HCEC 1CT (cell line): Measurements from ENCODE around the gene CLEC10A.
"Not testable (repeated sequence)": the region's sequence is repeated elsewhere in the genome, so short reads cannot be mapped to it uniquely, and the experiment has no call there.

Source experiments
- DNase-seq: peaks from one replicate; pipeline ENCODE4 v3.0.0-alpha.2; 2017

The CLEC10A gene

GRCh38 chr17:7079581-7080455 lies at the start of gene CLEC10A:
Gene CLEC10A, minus strand, starts transcription at chr17:7080251. Its CDS starts 1,439 bp downstream, at chr17:7078812.
- no peak for DNase-seq

GRCh38 chr17:7129311-7129710 lies 49.3 kb upstream of the CLEC10A start:
- DNase-seq = no peak

DNA sequence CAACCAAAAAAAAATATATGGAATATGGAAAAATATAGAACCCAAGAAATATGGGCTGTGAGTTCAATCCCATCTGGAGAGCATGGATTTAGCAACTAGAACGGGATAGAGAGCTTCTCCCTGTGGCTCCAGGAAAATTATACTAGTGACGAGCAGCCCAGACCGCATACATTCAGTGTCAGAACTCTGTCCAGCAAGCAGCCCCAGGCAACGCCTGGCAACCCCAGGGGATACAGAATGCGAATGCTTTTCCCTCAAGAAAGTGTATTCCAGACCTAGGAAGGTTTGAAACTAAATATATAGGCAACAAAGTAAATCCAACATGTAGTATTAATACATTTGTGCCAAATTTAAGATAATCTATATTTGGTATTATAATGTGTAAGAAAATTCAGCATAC lies 48.1 kb upstream of the CLEC10A start:
- no peak for DNase-seq

DNA sequence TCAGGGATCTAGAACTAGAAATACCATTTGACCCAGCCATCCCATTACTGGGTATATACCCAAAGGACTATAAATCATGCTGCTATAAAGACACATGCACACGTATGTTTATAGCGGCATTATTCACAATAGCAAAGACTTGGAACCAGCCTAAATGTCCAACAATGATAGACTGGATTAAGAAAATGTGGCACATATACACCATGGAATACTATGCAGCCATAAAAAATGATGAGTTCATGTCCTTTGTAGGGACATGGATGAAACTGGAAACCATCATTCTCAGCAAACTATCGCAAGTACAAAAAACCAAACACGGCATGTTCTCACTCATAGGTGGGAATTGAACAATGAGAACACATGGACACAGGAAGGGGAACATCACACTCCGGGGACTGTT lies 47.5 kb upstream of the CLEC10A start:
- not testable (repeated sequence) for DNase-seq

GRCh38 chr17:7126386-7126785 lies 46.3 kb upstream of the CLEC10A start:
- not testable (repeated sequence) for DNase-seq

GRCh38 chr17:7124923-7125322 lies 44.9 kb upstream of the CLEC10A start:
- no peak for DNase-seq

- DNase-seq = no peak
Measured at GRCh38 chr17:7123844-7124243, 43.8 kb upstream of the CLEC10A start.

DNA sequence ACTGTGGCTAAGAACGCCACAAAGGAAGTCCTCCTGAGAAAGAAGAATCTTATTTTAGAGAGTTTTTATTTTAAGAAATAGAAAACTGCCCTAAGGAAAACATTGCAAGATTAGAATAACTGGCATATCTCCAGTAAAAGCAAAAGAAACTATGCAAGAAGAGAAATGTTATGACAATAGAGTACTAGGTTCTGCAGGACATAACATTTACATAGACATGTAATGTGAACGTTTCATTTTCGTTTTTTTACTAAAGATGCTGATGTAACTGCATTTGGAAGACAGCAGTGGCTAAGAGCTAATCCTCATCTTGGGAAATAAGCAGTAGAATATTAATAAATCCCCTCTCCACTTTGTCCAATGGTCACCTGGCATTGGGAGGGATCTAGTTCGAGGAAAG lies 42.3 kb upstream of the CLEC10A start:
- no peak for DNase-seq

GRCh38 chr17:7120635-7121034 lies 40.6 kb upstream of the CLEC10A start:
- not testable (repeated sequence) for DNase-seq

- no peak for DNase-seq
Measured at GRCh38 chr17:7120123-7120522, 40.1 kb upstream of the CLEC10A start.

DNA sequence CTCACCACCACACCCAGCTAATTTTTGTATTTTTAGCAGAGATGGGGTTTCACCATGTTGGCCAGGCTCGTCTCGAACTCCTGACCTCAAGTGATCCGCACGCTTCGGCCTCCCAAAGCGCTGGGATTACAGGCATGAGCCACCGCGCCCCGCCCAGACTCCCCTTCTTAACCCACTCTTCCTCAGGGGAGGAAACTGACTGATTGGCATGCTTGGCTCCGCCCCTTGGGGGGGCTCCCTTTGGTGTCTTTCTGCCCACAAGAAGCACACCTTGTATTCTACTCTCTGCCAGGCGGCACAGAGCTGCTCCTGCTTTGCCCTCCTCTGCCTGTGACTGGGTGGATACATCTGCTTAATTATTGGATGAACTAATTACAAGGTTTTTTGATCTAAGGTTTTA lies 39.3 kb upstream of the CLEC10A start:
- no peak for DNase-seq

DNA sequence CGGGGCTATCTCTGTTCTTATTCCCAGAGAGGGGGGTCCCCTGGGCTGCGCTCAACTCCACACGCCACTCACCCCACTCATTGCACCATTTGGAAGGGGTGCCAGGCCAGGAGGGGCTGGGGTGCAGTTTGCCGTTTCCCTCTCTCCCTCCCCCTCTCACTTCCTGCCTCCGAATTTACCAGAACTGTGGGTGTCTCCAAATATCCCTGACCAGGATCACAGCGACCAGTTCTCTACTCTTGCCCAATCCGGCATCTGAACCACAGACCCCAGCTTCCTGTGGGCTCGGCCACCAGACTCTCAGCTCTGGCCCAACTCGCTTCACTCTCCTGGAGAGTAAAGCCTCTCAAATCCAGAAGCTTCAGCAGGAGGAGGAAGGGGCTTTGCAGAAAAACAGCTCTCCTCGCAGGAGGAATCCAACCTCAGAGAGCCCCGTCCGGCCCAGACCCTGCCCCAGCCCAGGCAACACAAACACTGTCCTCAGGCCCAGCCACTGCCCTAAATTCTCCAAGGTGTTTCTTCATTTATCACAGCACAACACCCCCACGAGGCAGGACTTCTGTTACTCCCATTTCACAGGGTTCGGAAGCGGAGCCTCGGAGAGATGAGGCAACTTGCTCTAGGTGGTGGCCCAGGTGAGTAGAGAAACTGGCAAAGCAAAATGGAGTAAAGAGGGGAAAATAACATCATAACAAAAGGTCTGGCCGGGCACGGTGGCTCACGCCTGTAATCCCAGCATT lies 35.0 kb upstream of the CLEC10A start:
- DNase-seq = no peak

DNA sequence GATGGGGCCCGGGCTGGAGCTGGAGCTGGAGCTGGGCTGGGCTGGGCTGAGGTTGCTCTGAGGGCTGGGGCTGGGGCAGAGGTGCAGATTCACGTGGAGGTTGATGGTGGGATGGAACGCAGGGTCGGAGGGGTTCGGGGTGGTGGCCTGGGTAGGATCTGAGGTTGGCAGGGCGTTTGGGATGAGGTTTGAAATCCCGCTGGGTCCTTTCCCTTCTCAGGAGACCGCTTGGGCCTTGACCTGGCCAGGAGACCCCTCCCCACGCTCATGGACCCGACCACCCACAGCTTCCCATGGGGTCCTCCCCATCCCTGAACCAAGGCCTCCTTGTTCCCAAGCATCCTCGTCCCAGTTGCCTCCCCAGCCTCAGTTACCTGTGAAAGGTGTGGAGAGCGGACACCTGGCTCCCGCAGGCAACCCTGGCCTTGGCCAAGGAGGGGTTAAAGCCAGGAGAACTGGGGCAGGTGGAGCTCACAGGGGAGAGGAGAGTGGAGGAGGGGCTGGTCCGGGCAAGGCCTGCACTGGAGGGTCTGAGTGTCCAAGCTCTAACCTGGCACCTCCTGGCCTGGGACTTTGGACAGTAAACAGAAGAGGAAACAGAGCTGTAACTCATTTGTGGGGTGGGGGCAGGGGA lies 34.3 kb upstream of the CLEC10A start, which contains the start of gene ASGR2:
ASGR2 (minus strand) TSS at position 582 of the 634 bp plus-strand sequence. CDS start 582 bp downstream, outside the sequence.
- DNase-seq = no peak

GRCh38 chr17:7113273-7114071 lies 33.4 kb upstream of the CLEC10A start:
- DNase-seq = no peak

DNA sequence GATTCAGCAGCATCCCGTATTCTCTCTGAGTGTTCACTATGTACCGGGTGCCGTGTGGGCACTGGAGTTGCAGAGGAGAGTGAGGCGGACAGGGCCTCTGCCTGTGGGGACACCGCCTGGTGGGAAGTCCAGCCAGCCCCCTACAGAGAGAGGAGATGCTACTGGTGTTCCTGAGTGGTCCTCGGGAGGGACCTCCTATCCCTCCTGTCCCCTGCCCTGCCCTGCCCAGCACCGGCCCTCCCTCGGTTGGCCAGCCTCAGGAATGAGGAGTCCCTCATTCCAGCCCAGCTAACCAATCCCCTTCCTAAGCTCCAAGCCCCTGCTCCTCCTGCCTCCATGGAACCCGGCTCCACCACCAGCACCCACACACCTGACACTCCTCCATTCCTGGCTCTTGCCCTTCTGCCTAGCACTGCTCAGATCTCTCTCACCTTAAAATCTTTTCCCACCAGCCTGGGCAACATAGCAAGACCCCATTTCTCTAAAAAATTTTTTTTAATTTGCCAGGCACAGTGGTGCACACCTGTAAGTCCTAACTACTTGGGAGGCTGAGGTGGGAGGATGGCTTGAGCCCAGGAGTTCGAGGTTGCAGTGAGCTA lies 32.6 kb upstream of the CLEC10A start:
- DNase-seq = no peak

GRCh38 chr17:7111784-7112509 lies 31.9 kb upstream of the CLEC10A start:
- no peak for DNase-seq

GRCh38 chr17:7110617-7111306 lies 30.7 kb upstream of the CLEC10A start:
- DNase-seq = no peak

- DNase-seq = no peak
Measured at GRCh38 chr17:7109461-7110322, 29.6 kb upstream of the CLEC10A start.

DNA sequence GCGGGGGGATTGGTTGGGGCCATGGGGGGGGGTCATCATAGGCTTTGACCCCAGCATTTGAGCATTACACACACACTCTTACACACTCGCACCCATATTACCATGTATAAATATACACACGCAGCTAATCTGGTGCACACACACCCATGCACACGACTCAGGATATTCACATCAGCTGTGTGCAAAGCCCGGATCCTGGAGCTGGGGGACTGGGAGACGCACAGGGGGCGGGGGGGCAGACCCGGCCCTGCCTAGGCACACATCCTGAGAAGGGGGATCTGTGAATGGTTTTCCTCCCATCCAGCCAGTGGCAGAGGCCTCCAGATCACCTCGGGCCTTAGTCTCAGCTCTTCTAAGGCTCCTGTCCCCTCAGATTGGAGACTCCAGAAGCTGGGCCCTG lies 28.9 kb upstream of the CLEC10A start:
- no peak for DNase-seq

- DNase-seq = no peak
Measured at GRCh38 chr17:7108560-7108925, 28.5 kb upstream of the CLEC10A start.
